PC-9 (cell line): ENCODE data around the gene C19orf53. TPM values are rescaled to one million over a fixed set of nuclear protein-coding genes. Genes with fewer than 3 reads are reported as not detected.
A peak's percentile ranks its signal among the peaks of the same experiment; 100 is the strongest.

Experiments
- BruUV-seq: library from RNA; stranded (reverse); fragments of 400-500 nt; replicated peaks from 2 replicates; lab custom pipeline; 2021; lab: Mats Ljungman, UMichigan
- CTCF ChIA-PET: fragments of 300-600 bp; sonication (Branson Sonifier 250); formaldehyde crosslinking; loops from one replicate; lab custom pipeline; 2022; ENCODE audit warnings: antibody characterized with exemption; lab: Charles Lee
- POLR2A ChIA-PET: fragments of 300-600 bp; sonication (Branson Sonifier 250); formaldehyde crosslinking; loops from one replicate; lab custom pipeline; 2022; ENCODE audit warnings: antibody characterized with exemption; ENCODE audit not compliant: unreplicated experiment; lab: Charles Lee
- DNase-seq, 2 experiments: peaks; one replicate each; pipeline versions ENCODE4 v3.0.0 to v3.0.0-alpha.2; 2015 to 2022; ENCODE audit warnings: mixed read lengths in 1 of 2
- H2AFZ ChIP-seq: fragments of 200-600 bp; sonication (generic); 2 replicates; pipeline ENCODE4 v1.8.1; 2017; ENCODE audit warnings: antibody characterized with exemption
- H3F3A ChIP-seq: fragments of 200-600 bp; sonication (generic); 2 replicates; pipeline ENCODE4 v1.8.1; 2017; ENCODE audit warnings: antibody characterized with exemption, mild to moderate bottlenecking, low read depth; ENCODE audit not compliant: insufficient read depth
- H3K27ac ChIP-seq: fragments of 200-600 bp; sonication (generic); 2 replicates; pipeline ENCODE4 v1.6.1; 2016; ENCODE audit warnings: mixed run types
- H3K27me3 ChIP-seq: fragments of 200-600 bp; sonication (generic); 2 replicates; pipeline ENCODE4 v1.6.1; 2016; ENCODE audit warnings: low read depth, mixed run types; ENCODE audit not compliant: insufficient read depth
- H3K36me3 ChIP-seq: fragments of 200-600 bp; sonication (generic); 2 replicates; pipeline ENCODE4 v1.6.1; 2016; ENCODE audit warnings: low read depth, mixed run types
- H3K4me1 ChIP-seq: fragments of 200-600 bp; sonication (generic); replicated peaks from 2 replicates; pipeline ENCODE4 v1.6.1; 2016; ENCODE audit warnings: mixed run types; ENCODE audit not compliant: insufficient read depth
- H3K4me2 ChIP-seq: fragments of 200-600 bp; sonication (generic); 2 replicates; pipeline ENCODE4 v1.6.1; 2017; ENCODE audit warnings: mixed run types
- H3K4me3 ChIP-seq: fragments of 200-600 bp; sonication (generic); 2 replicates; pipeline ENCODE4 v1.6.1; 2016; ENCODE audit warnings: mixed run types
- H3K79me2 ChIP-seq: fragments of 200-600 bp; sonication (generic); 2 replicates; pipeline ENCODE4 v1.6.1; 2017; ENCODE audit warnings: low read depth, mixed run types
- H3K9me2 ChIP-seq: fragments of 200-600 bp; sonication (generic); 2 replicates; pipeline ENCODE4 v1.8.1; 2017; ENCODE audit warnings: mild to moderate bottlenecking; ENCODE audit not compliant: insufficient read depth
- H3K9me3 ChIP-seq: fragments of 200-600 bp; sonication (generic); 2 replicates; pipeline ENCODE4 v1.8.1; 2016; ENCODE audit warnings: low read depth; ENCODE audit not compliant: insufficient read depth
- H4K20me1 ChIP-seq: fragments of 200-600 bp; sonication (generic); 2 replicates; pipeline ENCODE4 v1.8.1; 2017; ENCODE audit not compliant: insufficient read depth
- EZH2 ChIP-seq: fragments of 200-600 bp; sonication (generic); IDR thresholded peaks from 2 replicates; pipeline ENCODE4 v1.8.0; 2017; ENCODE audit warnings: antibody characterized with exemption, low read depth
- intact Hi-C: fragments of 100-400 bp; cut with micrococcal nuclease; formaldehyde crosslinking; loops from one replicate; pipeline ENCODE4 v1.10.0; 2022; ENCODE audit not compliant: unreplicated experiment
- total RNA-seq: library from RNA; stranded (reverse); gene quantifications from 2 replicates; pipeline ENCODE4 v1.2.3, GENCODE V29; 2021
- TF ChIP-seq, protein P1 (sequence below): fragments of 200-600 bp; sonication (generic); conservative IDR thresholded peaks from 2 replicates; pipeline ENCODE4 v1.6.1; 2017; ENCODE audit warnings: mixed run types, antibody characterized with exemption, mild to moderate bottlenecking, moderate library complexity

C19orf53 gene
- total RNA-seq, 1 experiment from 2014 or later: 121 TPM

DNA sequence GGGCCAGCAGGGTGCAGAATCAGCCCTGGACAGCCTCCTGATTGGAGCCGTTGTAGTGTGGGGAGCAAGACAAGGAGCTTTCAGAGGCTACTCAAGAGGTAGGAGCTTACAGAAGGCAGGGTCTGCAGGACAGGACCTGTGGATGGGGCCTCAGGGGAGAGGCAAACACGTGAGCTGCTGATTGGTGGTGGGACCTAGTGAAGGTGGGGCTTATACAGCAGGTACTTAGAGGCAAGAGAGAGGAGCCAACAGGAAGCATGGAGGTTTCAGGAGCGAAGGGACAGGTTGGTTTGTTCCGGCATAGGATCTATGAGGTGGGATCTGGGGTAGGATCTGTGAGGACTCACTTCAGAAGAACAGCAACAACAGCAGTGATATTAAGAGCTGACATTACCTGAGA, 53.4 kb downstream of the C19orf53 start:
- no peak overlapping the region for H2AFZ ChIP-seq
- POLR2A ChIA-PET: interaction anchor here (0.5 to 0.6 kb wide), 4 partner anchors 32 to 937 kb away, joined by 3 to 7 read pairs (median 3); partner anchors contain the start of genes GCDH and ZSWIM4
- no peaks in the 10 kb centered on the region; the same call in 1 of the 2 replicates for H3K36me3 ChIP-seq
- H3K27me3 ChIP-seq: no peaks in the 10 kb centered on the region
- TF ChIP-seq, protein P1, sequence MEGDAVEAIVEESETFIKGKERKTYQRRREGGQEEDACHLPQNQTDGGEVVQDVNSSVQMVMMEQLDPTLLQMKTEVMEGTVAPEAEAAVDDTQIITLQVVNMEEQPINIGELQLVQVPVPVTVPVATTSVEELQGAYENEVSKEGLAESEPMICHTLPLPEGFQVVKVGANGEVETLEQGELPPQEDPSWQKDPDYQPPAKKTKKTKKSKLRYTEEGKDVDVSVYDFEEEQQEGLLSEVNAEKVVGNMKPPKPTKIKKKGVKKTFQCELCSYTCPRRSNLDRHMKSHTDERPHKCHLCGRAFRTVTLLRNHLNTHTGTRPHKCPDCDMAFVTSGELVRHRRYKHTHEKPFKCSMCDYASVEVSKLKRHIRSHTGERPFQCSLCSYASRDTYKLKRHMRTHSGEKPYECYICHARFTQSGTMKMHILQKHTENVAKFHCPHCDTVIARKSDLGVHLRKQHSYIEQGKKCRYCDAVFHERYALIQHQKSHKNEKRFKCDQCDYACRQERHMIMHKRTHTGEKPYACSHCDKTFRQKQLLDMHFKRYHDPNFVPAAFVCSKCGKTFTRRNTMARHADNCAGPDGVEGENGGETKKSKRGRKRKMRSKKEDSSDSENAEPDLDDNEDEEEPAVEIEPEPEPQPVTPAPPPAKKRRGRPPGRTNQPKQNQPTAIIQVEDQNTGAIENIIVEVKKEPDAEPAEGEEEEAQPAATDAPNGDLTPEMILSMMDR: no peak
- no peak for TF ChIP-seq EZH2
- no peak overlapping the region for H3K27ac ChIP-seq
- no peak overlapping the region for H3K4me3 ChIP-seq
- H4K20me1 ChIP-seq: 0 out of 2 replicates have a peak, but pooled peaks cover 6% of the 10 kb centered on the region
- no peaks in the 10 kb centered on the region for H3K9me2 ChIP-seq
- H3K79me2 ChIP-seq: no peaks in the 10 kb centered on the region
- CTCF ChIA-PET: interaction anchor here (0.6 kb wide), 1 partner anchor 38 kb away, joined by 5 read pairs; no protein-coding TSS in a partner anchor
- H3F3A ChIP-seq: peaks cover 54% of the 10 kb centered on the region
- peak in 1 of 2 experiments; percentile 33 for DNase-seq
- intact Hi-C loops: no loop called here
- H3K4me1 ChIP-seq: no peaks in the 10 kb centered on the region
- no TSS peak for BruUV-seq
- H3K4me2 ChIP-seq: no peak overlapping the region
- H3K9me3 ChIP-seq: no peaks in the 10 kb centered on the region

Other genes starting within 250 kb of the C19orf53 start
- 30.1 and 33.8 TPM in 2 replicates for gene MRI1, start 9.9 kb upstream of the C19orf53 start, total RNA-seq
- gene ZSWIM4, start 21.0 kb downstream of the C19orf53 start, total RNA-seq: 15.2 and 15.8 TPM in 2 replicates
- gene NANOS3, start 102.7 kb downstream of the C19orf53 start, total RNA-seq: 1.7 and 2.1 TPM in 2 replicates
- gene BRME1, start 131.7 kb downstream of the C19orf53 start, total RNA-seq: 13.7 and 13.9 TPM in 2 replicates
- 55.1 and 55.8 TPM in 2 replicates for gene CC2D1A, start 131.7 kb downstream of the C19orf53 start, total RNA-seq
- gene PODNL1, start 164.0 kb downstream of the C19orf53 start, total RNA-seq: 3.2 and 6.4 TPM in 2 replicates
- gene DCAF15, start 178.1 kb downstream of the C19orf53 start, total RNA-seq: 31.7 and 35.3 TPM in 2 replicates
- gene RFX1, start 231.9 kb downstream of the C19orf53 start, total RNA-seq: 20.6 and 25.5 TPM in 2 replicates